ENCODE data around the gene ENO1.
"Not testable (repeated sequence)": the region's sequence is repeated elsewhere in the genome, so short reads cannot be mapped to it uniquely, and the experiment has no call there.

ENO1 gene

DNA sequence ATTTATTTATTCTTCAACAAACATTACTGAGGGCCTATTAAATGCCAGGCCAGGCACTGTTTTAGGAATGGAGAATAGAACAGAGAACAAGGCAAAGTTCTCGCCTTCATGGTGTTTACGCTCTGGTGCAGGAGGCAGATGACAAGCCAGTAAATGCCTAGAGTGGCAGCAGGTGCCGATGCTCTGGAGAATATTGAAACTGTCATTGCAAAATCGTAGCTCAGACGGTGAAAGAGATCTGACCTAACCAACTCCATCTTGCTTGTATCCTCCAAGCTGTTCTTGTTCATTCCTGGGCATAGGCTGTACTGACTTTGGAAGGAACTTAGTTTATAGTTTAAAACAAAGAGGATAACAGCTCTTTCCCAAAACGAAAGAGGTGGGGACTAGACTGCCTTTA lies 13.5 kb upstream of the ENO1 start:
- no peak for DNase-seq

DNA sequence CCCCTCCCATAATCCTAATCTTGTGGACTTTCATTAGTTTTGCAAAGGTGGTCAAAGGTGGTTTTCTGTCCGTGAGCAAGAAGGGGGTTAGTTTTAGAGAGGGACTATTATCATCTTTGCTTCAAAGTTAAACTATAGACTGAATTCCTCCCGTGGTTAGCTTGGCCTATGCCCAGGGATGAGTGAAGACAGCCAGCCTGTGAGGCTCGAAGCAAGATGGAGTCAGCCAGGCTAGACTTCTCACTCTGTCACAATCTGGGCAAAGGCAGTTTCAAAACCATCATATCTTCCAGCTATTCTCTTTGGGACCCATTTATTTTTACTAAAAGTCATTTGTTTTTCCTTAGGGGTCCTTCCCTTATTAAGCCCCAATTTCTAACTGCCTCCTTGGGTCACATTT lies 12.9 kb upstream of the ENO1 start:
- no peak for DNase-seq

- DNase-seq, result no peak
These were observed 11.7 kb upstream of the ENO1 start for GRCh38 chr1:8889925-8890785.

DNA sequence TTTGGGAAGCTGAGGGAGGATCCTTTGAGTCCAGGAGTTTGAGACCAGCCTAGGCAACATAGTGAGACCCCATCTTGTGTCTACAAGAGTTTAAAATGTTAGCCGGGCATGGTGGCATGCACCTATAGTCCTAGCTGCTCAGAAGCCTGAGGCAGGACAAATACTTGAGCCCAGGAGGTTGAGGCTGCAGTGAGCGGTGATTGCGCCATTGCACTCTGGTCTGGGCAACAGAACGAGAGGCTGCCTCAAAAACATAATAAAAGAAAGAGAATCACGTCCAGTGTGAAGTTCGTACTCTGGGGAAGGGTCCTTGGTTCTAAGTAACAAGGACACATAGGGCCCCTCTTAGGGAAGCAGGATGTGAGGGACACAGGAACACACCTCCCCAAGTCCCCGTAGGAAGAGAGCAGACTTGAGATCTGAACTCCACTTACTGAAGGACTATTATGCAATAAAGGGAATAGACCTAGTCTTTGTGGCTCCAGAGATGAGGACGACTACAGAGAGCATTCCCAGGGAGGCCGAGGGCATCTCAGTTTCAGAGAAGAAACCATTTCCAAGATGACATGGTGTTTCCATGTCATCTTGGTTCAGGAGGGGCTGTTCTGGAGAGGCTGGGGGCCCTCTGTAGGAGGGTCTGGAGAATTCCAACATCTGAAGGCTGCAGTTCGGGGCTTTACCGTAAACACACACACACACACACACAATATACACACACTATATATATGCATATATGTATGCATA lies 10.8 kb upstream of the ENO1 start:
- no peak for DNase-seq

- no peak for DNase-seq
These were observed 8.1 kb upstream of the ENO1 start for GRCh38 chr1:8886589-8886988.

DNA sequence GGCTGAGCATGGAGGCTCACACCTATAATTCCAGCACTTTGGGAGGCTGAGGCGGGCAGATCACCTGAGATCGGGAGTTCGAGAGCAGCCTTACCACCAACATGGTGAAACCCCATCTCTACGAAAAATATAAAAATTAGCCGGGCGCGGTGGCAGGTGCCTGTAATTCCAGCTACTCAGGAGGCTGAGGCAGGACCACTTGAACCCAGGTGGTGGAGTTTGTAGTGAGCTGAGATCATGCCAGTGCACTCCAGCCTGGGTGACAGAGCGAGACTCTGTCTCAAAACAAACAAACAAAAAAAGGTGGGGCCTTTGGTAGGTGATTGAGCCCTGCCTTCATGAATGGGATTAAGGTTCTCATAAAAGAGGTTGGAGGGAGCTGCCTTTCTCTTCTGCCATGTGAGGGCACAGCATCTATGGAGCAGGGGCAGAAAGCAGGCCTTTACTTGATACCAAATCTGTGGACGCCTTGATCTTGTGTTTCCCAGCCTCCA lies 7.6 kb upstream of the ENO1 start:
- not testable (repeated sequence) for DNase-seq

DNA sequence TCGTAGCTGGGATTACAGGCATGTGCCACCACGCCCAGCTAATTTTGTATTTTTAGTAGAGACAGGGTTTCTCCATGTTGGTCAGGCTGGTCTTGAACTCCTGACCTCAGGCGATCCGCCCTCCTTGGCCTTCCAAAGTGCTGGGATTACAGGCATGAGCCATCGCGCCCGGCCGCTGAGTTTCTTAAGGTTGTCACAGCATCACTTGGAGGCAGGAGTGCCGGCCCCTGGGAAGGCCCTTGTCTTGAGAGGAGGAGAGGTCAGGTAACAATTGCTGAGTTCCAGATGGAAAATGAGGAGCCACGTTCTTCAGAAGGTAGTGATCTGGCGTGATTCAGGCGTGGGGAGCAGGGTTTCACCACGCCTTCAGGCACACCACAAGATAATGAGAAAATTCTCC lies 5.6 kb upstream of the ENO1 start:
- DNase-seq, result not testable (repeated sequence)

- DNase-seq, result no peak
These were observed 5.0 kb upstream of the ENO1 start for GRCh38 chr1:8883491-8883890.

DNA sequence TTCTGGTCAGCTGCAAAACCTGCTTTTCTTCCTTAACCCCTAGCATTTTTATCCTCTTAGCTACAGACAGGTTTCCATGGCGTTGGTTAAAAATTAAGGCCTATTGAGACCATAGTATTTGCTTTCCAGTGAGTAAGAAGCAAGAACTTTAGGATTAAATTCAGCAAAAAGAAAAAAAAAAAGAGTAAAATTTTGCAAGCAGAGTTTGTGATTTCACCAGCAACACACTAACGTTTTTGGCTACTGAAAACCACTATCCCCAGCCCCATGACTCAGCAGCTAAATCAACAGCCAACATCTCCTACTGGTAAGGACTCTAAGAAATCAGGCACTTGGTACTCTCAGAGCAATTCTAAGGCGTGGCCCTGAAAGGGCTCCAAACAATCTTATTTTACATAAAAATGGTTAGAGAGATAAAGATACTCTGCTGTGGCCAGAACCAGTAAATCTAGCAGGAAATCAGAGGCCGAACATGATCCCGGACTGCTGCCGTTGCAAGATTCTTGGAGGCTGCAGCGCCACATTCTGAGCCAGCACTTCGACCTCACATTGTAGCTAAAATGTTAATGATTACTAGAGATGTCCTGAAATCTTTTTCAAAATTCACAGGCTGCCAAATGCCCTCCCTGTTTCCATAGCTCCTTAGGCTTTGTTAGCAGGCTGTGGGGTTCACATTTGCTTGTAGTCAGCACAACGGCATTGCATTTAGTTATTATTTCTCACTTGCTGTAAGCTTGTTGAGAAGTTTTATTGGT lies 1.6 kb upstream of the ENO1 start:
- DNase-seq, result no peak

GRCh38 chr1:8879464-8879921 lies 1.0 kb upstream of the ENO1 start:
- DNase-seq, result no peak

- peak; percentile 99 for DNase-seq
These were observed 395 bp upstream of the ENO1 start for GRCh38 chr1:8878698-8879463.

GRCh38 chr1:8876087-8876486 lies 2.4 kb downstream of the ENO1 start:
- DNase-seq, result no peak

DNA sequence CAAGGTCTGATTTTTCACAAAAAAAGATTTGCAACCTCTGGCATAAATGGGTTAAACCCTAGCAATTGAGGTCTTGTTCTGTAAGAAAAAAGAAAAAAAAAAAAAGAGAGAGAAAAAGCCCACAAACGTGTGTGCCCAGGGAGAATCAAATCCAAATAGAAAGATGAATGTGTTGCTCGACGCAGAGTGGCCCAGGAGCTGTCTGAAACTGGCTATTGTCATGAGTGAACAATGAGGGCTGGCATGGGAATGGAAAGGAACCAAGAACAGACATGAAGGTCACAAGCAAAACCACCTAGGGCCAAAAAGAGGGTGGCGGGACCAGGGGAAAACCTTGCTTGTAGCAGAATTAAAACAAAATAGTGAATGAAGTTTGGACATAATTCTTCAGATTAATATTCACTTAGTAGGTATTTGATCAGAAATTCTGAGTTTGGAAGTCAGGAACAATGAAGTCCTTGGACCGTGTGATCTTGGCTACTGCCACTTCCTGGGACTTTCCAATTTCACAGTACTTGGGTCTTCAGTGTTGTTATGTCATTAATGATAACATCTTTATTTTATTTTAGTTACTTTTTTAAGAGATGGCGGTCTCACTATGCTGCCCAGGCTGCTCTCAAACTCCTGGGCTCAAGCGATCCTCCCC lies 3.1 kb downstream of the ENO1 start:
- no peak for DNase-seq

GRCh38 chr1:8874230-8875201 lies 4.0 kb downstream of the ENO1 start:
- DNase-seq, result no peak

GRCh38 chr1:8873506-8874229 lies 4.8 kb downstream of the ENO1 start:
- DNase-seq, result peak; percentile 49

GRCh38 chr1:8873001-8873400 lies 5.5 kb downstream of the ENO1 start:
- DNase-seq, result no peak

DNA sequence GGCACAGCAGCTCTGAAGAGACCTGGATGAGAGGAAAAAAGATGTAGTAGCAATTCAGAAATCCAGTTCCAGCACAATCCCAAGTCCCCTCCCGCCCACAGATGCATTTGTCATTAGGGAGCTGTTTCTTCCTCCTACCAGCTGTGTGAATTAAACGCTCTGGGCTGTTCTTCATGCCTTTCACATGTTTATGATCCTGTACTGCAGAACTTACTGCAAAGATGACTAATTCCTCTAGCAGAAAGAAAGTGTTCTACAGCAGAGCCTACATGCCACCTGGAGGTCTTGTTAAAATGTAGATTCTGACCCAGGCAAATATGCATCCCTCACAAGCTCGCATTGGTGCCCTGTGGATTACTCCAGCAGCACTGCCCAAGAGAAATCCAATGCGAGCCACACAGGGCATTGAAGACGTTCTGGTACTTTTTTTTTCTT lies 6.5 kb downstream of the ENO1 start:
- DNase-seq, result no peak

DNA sequence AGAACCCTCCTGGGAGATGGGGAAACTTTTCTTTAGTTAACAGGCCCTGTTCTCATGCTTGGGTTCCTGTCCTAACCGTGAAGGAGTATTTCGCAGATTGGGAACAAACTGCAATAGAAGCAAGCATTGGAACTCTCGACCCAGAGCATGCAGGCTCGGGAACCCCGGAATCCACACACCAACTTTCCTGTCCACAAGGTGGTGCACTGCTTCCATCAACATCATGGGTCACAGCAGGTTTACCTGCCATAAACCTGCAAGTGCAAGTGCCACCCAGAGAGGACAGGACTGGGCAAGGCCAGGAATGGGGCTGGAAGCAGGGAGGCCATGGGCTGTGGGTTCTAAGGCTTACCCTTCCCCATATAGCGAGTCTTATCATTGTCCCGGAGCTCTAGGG lies 6.9 kb downstream of the ENO1 start:
- no peak for DNase-seq

GRCh38 chr1:8870616-8871538 lies 7.6 kb downstream of the ENO1 start:
- DNase-seq, result no peak
